SK-N-SH treated with all-trans-retinoic acid at 6 μM for 48 hours (cell line): Measurements from ENCODE around the gene TXNDC11.

ENCODE experiments used
- ARNTL ChIP-seq: fragments of 450-650 bp; formaldehyde crosslinking; IDR thresholded peaks from 2 replicates; pipeline ENCODE4 v1.5.0; 2020; ENCODE audit warnings: low read depth, mild to moderate bottlenecking, moderate library complexity, borderline replicate concordance
- PPARA ChIP-seq: fragments of 250-450 bp; sonication (Bioruptor Pico); IDR thresholded peaks from 2 replicates; pipeline ENCODE4 v1.5.0; 2020; ENCODE audit warnings: mild to moderate bottlenecking, borderline replicate concordance
- RARB ChIP-seq: fragments of 250-450 bp; sonication (Bioruptor Pico); IDR thresholded peaks from 2 replicates; pipeline ENCODE4 v1.8.0; 2021; ENCODE audit warnings: mild to moderate bottlenecking, moderate library complexity
- TOX ChIP-seq: fragments of 250-450 bp; sonication (Bioruptor Pico); IDR thresholded peaks from 2 replicates; pipeline ENCODE4 v1.8.0; 2021; ENCODE audit warnings: mild to moderate bottlenecking, moderate library complexity, borderline replicate concordance
- ZC3H10 ChIP-seq: fragments of 250-450 bp; sonication (Bioruptor Pico); IDR thresholded peaks from 2 replicates; pipeline ENCODE4 v1.5.1; 2021; ENCODE audit warnings: mild to moderate bottlenecking, moderate library complexity
- ZFP3 ChIP-seq: fragments of 250-450 bp; sonication (Bioruptor Pico); IDR thresholded peaks from 2 replicates; pipeline ENCODE4 v1.5.0; 2020; ENCODE audit warnings: mild to moderate bottlenecking, moderate library complexity
- ZFP30 ChIP-seq: fragments of 450-650 bp; formaldehyde crosslinking; IDR thresholded peaks from 2 replicates; pipeline ENCODE4 v1.5.0; 2022; ENCODE audit warnings: mild to moderate bottlenecking, moderate library complexity
- ZNF565 ChIP-seq: fragments of 450-650 bp; formaldehyde crosslinking; conservative IDR thresholded peaks from 2 replicates; pipeline ENCODE4 v1.5.0; 2020; ENCODE audit warnings: low read depth, mild to moderate bottlenecking, moderate library complexity
- ZNF70 ChIP-seq: fragments of 450-650 bp; formaldehyde crosslinking; IDR thresholded peaks from 2 replicates; pipeline ENCODE4 v1.5.0; 2020; ENCODE audit warnings: mild to moderate bottlenecking, moderate library complexity
- TF ChIP-seq, protein P1 (sequence below): fragments of 250-450 bp; sonication (Bioruptor Pico); IDR thresholded peaks from 2 replicates; pipeline ENCODE4 v1.8.0; 2020; ENCODE audit warnings: mild to moderate bottlenecking, moderate library complexity, borderline replicate concordance
- TF ChIP-seq, protein P2 (sequence below): fragments of 250-450 bp; sonication (Bioruptor Pico); IDR thresholded peaks from 2 replicates; pipeline ENCODE4 v1.8.0; 2021; ENCODE audit warnings: low read depth, mild to moderate bottlenecking, moderate library complexity, borderline replicate concordance
- TF ChIP-seq, protein P3 (sequence below): fragments of 250-450 bp; sonication (Bioruptor Pico); IDR thresholded peaks from 2 replicates; pipeline ENCODE4 v1.5.1; 2020; ENCODE audit warnings: low read depth, mild to moderate bottlenecking, moderate library complexity
- TF ChIP-seq, protein P4 (sequence below): fragments of 250-450 bp; sonication (Bioruptor Pico); IDR thresholded peaks from 2 replicates; pipeline ENCODE4 v1.5.0; 2020; ENCODE audit warnings: mild to moderate bottlenecking, moderate library complexity
- TF ChIP-seq, protein P5 (sequence below): fragments of 250-450 bp; sonication (Bioruptor Pico); IDR thresholded peaks from 2 replicates; pipeline ENCODE4 v1.5.1; 2021; ENCODE audit warnings: mild to moderate bottlenecking, moderate library complexity

DNA sequence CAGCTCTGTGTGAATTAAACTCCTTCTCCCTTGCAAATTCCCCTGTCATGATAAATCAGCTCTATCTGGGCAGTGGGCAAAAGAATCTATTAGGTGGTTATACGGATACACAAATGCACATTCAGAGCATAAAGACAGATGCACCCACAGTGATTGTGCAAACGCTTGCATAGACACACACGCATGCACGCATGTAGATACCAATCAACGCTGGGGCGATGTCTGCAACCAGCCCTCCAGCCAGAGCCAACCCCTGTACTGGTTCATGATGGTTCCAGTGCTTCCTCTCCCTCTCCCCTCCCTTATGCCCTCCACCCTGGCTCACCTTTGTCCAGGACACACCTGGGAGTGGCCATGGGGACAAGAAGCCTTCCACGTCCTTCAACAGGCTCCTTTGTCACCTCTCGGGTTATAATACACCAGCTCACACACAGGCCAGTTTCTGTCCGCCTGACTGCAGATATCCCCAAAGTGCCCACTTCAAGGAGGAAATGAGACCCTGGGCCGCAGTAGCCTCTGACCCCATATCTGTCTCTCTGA is 107.5 kb downstream of the TXNDC11 start:
- TF ChIP-seq ZFP3 (CRISPR knock-in tag) (no peak), ZFP30 (CRISPR knock-in tag) (no peak), RARB (CRISPR knock-in tag) (no peak), PPARA (CRISPR knock-in tag) (no peak), ZC3H10 (CRISPR knock-in tag) (no peak), ARNTL (CRISPR knock-in tag) (no peak), ZNF70 (CRISPR knock-in tag) (no peak), ZNF565 (CRISPR knock-in tag) (no peak), TOX (CRISPR knock-in tag) (no peak)
- TF ChIP-seq, protein P1, sequence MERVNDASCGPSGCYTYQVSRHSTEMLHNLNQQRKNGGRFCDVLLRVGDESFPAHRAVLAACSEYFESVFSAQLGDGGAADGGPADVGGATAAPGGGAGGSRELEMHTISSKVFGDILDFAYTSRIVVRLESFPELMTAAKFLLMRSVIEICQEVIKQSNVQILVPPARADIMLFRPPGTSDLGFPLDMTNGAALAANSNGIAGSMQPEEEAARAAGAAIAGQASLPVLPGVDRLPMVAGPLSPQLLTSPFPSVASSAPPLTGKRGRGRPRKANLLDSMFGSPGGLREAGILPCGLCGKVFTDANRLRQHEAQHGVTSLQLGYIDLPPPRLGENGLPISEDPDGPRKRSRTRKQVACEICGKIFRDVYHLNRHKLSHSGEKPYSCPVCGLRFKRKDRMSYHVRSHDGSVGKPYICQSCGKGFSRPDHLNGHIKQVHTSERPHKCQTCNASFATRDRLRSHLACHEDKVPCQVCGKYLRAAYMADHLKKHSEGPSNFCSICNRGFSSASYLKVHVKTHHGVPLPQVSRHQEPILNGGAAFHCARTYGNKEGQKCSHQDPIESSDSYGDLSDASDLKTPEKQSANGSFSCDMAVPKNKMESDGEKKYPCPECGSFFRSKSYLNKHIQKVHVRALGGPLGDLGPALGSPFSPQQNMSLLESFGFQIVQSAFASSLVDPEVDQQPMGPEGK (CRISPR knock-in tag): no peak
- TF ChIP-seq, protein P2, sequence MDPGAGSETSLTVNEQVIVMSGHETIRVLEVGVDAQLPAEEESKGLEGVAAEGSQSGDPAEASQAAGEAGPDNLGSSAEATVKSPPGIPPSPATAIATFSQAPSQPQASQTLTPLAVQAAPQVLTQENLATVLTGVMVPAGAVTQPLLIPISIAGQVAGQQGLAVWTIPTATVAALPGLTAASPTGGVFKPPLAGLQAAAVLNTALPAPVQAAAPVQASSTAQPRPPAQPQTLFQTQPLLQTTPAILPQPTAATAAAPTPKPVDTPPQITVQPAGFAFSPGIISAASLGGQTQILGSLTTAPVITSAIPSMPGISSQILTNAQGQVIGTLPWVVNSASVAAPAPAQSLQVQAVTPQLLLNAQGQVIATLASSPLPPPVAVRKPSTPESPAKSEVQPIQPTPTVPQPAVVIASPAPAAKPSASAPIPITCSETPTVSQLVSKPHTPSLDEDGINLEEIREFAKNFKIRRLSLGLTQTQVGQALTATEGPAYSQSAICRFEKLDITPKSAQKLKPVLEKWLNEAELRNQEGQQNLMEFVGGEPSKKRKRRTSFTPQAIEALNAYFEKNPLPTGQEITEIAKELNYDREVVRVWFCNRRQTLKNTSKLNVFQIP (CRISPR knock-in tag): no peak
- TF ChIP-seq, protein P3, sequence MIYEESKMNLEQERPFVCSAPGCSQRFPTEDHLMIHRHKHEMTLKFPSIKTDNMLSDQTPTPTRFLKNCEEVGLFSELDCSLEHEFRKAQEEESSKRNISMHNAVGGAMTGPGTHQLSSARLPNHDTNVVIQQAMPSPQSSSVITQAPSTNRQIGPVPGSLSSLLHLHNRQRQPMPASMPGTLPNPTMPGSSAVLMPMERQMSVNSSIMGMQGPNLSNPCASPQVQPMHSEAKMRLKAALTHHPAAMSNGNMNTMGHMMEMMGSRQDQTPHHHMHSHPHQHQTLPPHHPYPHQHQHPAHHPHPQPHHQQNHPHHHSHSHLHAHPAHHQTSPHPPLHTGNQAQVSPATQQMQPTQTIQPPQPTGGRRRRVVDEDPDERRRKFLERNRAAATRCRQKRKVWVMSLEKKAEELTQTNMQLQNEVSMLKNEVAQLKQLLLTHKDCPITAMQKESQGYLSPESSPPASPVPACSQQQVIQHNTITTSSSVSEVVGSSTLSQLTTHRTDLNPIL (CRISPR knock-in tag): no peak
- TF ChIP-seq, protein P4, sequence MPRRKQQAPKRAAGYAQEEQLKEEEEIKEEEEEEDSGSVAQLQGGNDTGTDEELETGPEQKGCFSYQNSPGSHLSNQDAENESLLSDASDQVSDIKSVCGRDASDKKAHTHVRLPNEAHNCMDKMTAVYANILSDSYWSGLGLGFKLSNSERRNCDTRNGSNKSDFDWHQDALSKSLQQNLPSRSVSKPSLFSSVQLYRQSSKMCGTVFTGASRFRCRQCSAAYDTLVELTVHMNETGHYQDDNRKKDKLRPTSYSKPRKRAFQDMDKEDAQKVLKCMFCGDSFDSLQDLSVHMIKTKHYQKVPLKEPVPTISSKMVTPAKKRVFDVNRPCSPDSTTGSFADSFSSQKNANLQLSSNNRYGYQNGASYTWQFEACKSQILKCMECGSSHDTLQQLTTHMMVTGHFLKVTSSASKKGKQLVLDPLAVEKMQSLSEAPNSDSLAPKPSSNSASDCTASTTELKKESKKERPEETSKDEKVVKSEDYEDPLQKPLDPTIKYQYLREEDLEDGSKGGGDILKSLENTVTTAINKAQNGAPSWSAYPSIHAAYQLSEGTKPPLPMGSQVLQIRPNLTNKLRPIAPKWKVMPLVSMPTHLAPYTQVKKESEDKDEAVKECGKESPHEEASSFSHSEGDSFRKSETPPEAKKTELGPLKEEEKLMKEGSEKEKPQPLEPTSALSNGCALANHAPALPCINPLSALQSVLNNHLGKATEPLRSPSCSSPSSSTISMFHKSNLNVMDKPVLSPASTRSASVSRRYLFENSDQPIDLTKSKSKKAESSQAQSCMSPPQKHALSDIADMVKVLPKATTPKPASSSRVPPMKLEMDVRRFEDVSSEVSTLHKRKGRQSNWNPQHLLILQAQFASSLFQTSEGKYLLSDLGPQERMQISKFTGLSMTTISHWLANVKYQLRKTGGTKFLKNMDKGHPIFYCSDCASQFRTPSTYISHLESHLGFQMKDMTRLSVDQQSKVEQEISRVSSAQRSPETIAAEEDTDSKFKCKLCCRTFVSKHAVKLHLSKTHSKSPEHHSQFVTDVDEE (CRISPR knock-in tag): no peak
- TF ChIP-seq, protein P5, sequence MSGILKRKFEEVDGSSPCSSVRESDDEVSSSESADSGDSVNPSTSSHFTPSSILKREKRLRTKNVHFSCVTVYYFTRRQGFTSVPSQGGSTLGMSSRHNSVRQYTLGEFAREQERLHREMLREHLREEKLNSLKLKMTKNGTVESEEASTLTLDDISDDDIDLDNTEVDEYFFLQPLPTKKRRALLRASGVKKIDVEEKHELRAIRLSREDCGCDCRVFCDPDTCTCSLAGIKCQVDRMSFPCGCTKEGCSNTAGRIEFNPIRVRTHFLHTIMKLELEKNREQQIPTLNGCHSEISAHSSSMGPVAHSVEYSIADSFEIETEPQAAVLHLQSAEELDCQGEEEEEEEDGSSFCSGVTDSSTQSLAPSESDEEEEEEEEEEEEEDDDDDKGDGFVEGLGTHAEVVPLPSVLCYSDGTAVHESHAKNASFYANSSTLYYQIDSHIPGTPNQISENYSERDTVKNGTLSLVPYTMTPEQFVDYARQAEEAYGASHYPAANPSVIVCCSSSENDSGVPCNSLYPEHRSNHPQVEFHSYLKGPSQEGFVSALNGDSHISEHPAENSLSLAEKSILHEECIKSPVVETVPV (CRISPR knock-in tag): no peak
